Measurements from ENCODE around the gene CACUL1.
A peak's percentile ranks its signal among the peaks of the same experiment; 100 is the strongest.

- TF ChIP-seq POLR2A (IDR thresholded peaks at IDR 0.05) (no peak), CTCF (IDR thresholded peaks at IDR 0.05) (peak; percentile 22 to 28 (median 26))
These were observed 20.7 kb upstream of the CACUL1 start for GRCh38 chr10:118775478-118775877.
